H1 (cell line): ENCODE results near the gene SUDS3. TPM values are rescaled to one million over a fixed set of nuclear protein-coding genes. Genes with fewer than 3 reads are reported as not detected.

Source experiments
- CTCF ChIA-PET: fragments of 300-600 bp; sonication (Branson Sonifier 250); formaldehyde crosslinking; loops from one replicate; lab custom pipeline; 2021; ENCODE audit not compliant: partially characterized antibody; lab: Charles Lee
- POLR2A ChIA-PET: fragments of 300-600 bp; sonication (Branson Sonifier 250); formaldehyde crosslinking; loops from one replicate; lab custom pipeline; 2021; ENCODE audit warnings: inconsistent platforms; ENCODE audit not compliant: partially characterized antibody; lab: Charles Lee
- DNase-seq, 2 experiments: peaks; one replicate each; pipeline versions ENCODE4 v3.0.0 to v3.0.0-alpha.2; 2010 to 2022; ENCODE audit warnings: low spot score in 2 of 2, low read depth in 1 of 2, mixed read lengths in 1 of 2
- FAIRE-seq: peaks from 2 replicates; lab custom pipeline; 2011; peaks lifted over from hg19 to GRCh38; lab: Jason Lieb, UNC
- H2AFZ ChIP-seq: 2 replicates; pipeline ENCODE4 v1.8.1; 2012; ENCODE audit warnings: low read length, inconsistent platforms
- H2AK5ac ChIP-seq: 2 replicates; pipeline ENCODE4 v1.6.1; 2013; ENCODE audit warnings: low read depth, low read length
- H2BK120ac ChIP-seq: replicated peaks from 2 replicates; pipeline ENCODE3; 2013; ENCODE audit warnings: low read depth, low read length, inconsistent platforms
- H2BK12ac ChIP-seq: 2 replicates; pipeline ENCODE4 v1.6.1; 2013; ENCODE audit warnings: low read depth, low read length
- H2BK15ac ChIP-seq: 2 replicates; pipeline ENCODE4 v1.6.1; 2013; ENCODE audit warnings: low read length
- H2BK20ac ChIP-seq: 2 replicates; pipeline ENCODE4 v1.6.1; 2013; ENCODE audit warnings: low read length
- H2BK5ac ChIP-seq: 2 replicates; pipeline ENCODE4 v1.6.1; 2013; ENCODE audit warnings: low read depth, low read length
- H3K14ac ChIP-seq: 2 replicates; pipeline ENCODE4 v1.6.1; 2013; ENCODE audit warnings: inconsistent platforms; ENCODE audit not compliant: insufficient read length
- H3K18ac ChIP-seq: 2 replicates; pipeline ENCODE4 v1.6.1; 2013; ENCODE audit warnings: low read length; ENCODE audit errors: extremely low read depth
- H3K23ac ChIP-seq: 2 replicates; pipeline ENCODE4 v1.6.1; 2013; ENCODE audit warnings: inconsistent platforms; ENCODE audit not compliant: insufficient read length
- H3K23me2 ChIP-seq: 2 replicates; pipeline ENCODE4 v1.6.1; 2013; ENCODE audit warnings: low read depth, low read length
- H3K27ac ChIP-seq: 2 replicates; pipeline ENCODE4 v1.6.1; 2011; ENCODE audit warnings: low read depth, low read length, inconsistent platforms
- H3K27me3 ChIP-seq, 4 experiments: replicated peaks in 1 of 4; 1 replicate in 1 of 4; 2 replicates in 3 of 4; pipeline versions ENCODE4 v1.6.1 to v1.8.1; 2011 to 2013; ENCODE audit warnings: low read length in 3 of 4, mild to moderate bottlenecking in 3 of 4, inconsistent platforms in 2 of 4, mixed read lengths in 2 of 4, moderate library complexity in 1 of 4; ENCODE audit not compliant: control insufficient read depth in 3 of 4, insufficient read depth in 3 of 4; ENCODE audit errors: extremely low read depth in 1 of 4
- H3K36me3 ChIP-seq, 4 experiments: 2 replicates each; pipeline versions ENCODE4 v1.6.1 to v1.8.1; 2011 to 2013; ENCODE audit warnings: mild to moderate bottlenecking in 4 of 4, low read length in 3 of 4, moderate library complexity in 2 of 4, control low read depth in 1 of 4, inconsistent platforms in 1 of 4; ENCODE audit not compliant: insufficient read depth in 4 of 4, control insufficient read depth in 2 of 4
- H3K4ac ChIP-seq: replicated peaks from 2 replicates; pipeline ENCODE3; 2013; ENCODE audit warnings: low read length, low read depth, mixed read lengths, inconsistent platforms; ENCODE audit not compliant: insufficient read length
- H3K4me1 ChIP-seq, 4 experiments: replicated peaks in 1 of 4; 1 replicate in 1 of 4; 2 replicates in 3 of 4; pipeline versions ENCODE4 v1.6.1 to v1.8.1; 2011 to 2013; ENCODE audit warnings: low read length in 3 of 4, inconsistent platforms in 2 of 4, mixed read lengths in 1 of 4; ENCODE audit not compliant: insufficient read depth in 4 of 4, control insufficient read depth in 3 of 4
- H3K4me2 ChIP-seq, 2 experiments: 2 replicates each; pipeline versions ENCODE4 v1.6.1 to v1.8.1; 2011 to 2013; ENCODE audit warnings: low read depth in 2 of 2, low read length in 2 of 2, control low read depth in 1 of 2, inconsistent platforms in 1 of 2, mild to moderate bottlenecking in 1 of 2; ENCODE audit not compliant: insufficient read depth in 1 of 2
- H3K4me3 ChIP-seq, 4 experiments: fragments of 200-600, 300-600 bp in 1 of 4; sonication (generic), shearing (Covaris generic), sonication (Bioruptor Twin) in 1 of 4; 2 replicates each; pipeline versions ENCODE4 v1.5.1 to v1.8.1; 2011 to 2016; ENCODE audit warnings: low read length in 4 of 4, low read depth in 3 of 4, control low read depth in 2 of 4, inconsistent platforms in 2 of 4, mild to moderate bottlenecking in 2 of 4, mixed read lengths in 1 of 4, moderate library complexity in 1 of 4; ENCODE audit not compliant: insufficient read depth in 2 of 4; ENCODE audit errors: extremely low read depth in 1 of 4
- H3K56ac ChIP-seq: replicated peaks from 2 replicates; pipeline ENCODE3; 2013; ENCODE audit warnings: low read depth, mild to moderate bottlenecking, mixed read lengths, low read length, inconsistent platforms; ENCODE audit not compliant: insufficient read length
- H3K79me1 ChIP-seq: 2 replicates; pipeline ENCODE4 v1.6.1; 2013; ENCODE audit warnings: low read depth, low read length, control low read depth
- H3K79me2 ChIP-seq, 2 experiments: 2 replicates each; pipeline versions ENCODE4 v1.6.1 to v1.8.1; 2012 to 2013; ENCODE audit warnings: low read length in 2 of 2, mild to moderate bottlenecking in 2 of 2, inconsistent platforms in 1 of 2; ENCODE audit not compliant: insufficient read depth in 2 of 2, control insufficient read depth in 1 of 2
- H3K9ac ChIP-seq, 4 experiments: replicated peaks in 1 of 4; 1 replicate in 1 of 4; 2 replicates in 3 of 4; pipeline versions ENCODE4 v1.6.1 to v1.8.1; 2011 to 2013; ENCODE audit warnings: low read depth in 3 of 4, low read length in 3 of 4, control low read depth in 2 of 4, mild to moderate bottlenecking in 2 of 4, moderate library complexity in 2 of 4, inconsistent platforms in 1 of 4; ENCODE audit errors: extremely low read depth in 1 of 4
- H3K9me3 ChIP-seq, 2 experiments: 2 replicates each; pipeline versions ENCODE4 v1.6.1 to v1.8.1; 2012 to 2013; ENCODE audit warnings: mild to moderate bottlenecking in 2 of 2, moderate library complexity in 2 of 2, control low read depth in 1 of 2, inconsistent platforms in 1 of 2, low read depth in 1 of 2, low read length in 1 of 2, mixed read lengths in 1 of 2; ENCODE audit not compliant: insufficient read depth in 2 of 2
- H4K20me1 ChIP-seq, 2 experiments: replicated peaks in 1 of 2; 2 replicates each; pipeline versions ENCODE3 to v1.8.1; 2011 to 2013; ENCODE audit warnings: inconsistent platforms in 2 of 2, low read length in 2 of 2, mild to moderate bottlenecking in 1 of 2; ENCODE audit not compliant: insufficient read depth in 2 of 2, control insufficient read depth in 1 of 2
- H4K5ac ChIP-seq: 2 replicates; pipeline ENCODE4 v1.6.1; 2013; ENCODE audit warnings: low read length, low read depth, mixed read lengths, inconsistent platforms; ENCODE audit not compliant: insufficient read length
- H4K8ac ChIP-seq: 2 replicates; pipeline ENCODE4 v1.8.0; 2013; ENCODE audit warnings: mild to moderate bottlenecking, moderate library complexity, low read length, inconsistent platforms; ENCODE audit not compliant: insufficient read depth; ENCODE audit errors: extremely low read depth
- H4K91ac ChIP-seq: replicated peaks from 2 replicates; pipeline ENCODE3; 2013; ENCODE audit warnings: low read length, mixed read lengths, inconsistent platforms; ENCODE audit not compliant: insufficient read length
- CBX5 ChIP-seq: fragments of 300-800, 300-1000 bp; sonication (generic); IDR thresholded peaks from 2 replicates; pipeline ENCODE4 v1.7.1; 2016; ENCODE audit warnings: antibody characterized with exemption, low read length, low read depth
- KDM1A ChIP-seq: fragments of 200-600, 300-600 bp; sonication (generic); IDR thresholded peaks from 2 replicates; pipeline ENCODE4 v1.7.1; 2016; ENCODE audit warnings: mild to moderate bottlenecking, low read length, borderline replicate concordance
- WGBS, 2 experiments: shearing (Covaris generic) in 1 of 2; methylation state at CpG; one replicate each; pipeline versions ENCODE4 v1.1.6 to v1.1.7; 2013 to 2015; ENCODE audit warnings: low lambda C conversion rate in 2 of 2, mixed read lengths in 2 of 2, inconsistent platforms in 1 of 2, low coverage in 1 of 2, missing lambda C conversion rate in 1 of 2; ENCODE audit not compliant: insufficient replicate concordance in 2 of 2, insufficient coverage in 1 of 2, insufficient read length in 1 of 2; ENCODE audit errors: extremely low coverage in 1 of 2, missing lambda C conversion rate in 1 of 2; 5-methylcytosine and 5-hydroxymethylcytosine counted together
- polyA plus RNA-seq, 7 experiments: library from polyadenylated mRNA; depleted of rRNA in 3 of 7; stranded (reverse) in 5 of 7; unstranded in 2 of 7; fragments of >200 nt in 5 of 7; fragments of 200-250 nt in 2 of 7; gene quantifications; 1 replicate in 5 of 7; 2 replicates in 1 of 7; 4 replicates in 1 of 7; pipeline versions ENCODE4 v1.2.1 to v1.2.3, GENCODE V29; 2011 to 2013; ENCODE audit warnings: missing spikeins in 2 of 7, mixed read lengths in 2 of 7
- total RNA-seq: library from RNA; stranded (reverse); fragmentation: NEBNext Ultra II Directional; extraction: Animal tissue kit (Norgen Biotek cat#: 25700); gene quantifications from 2 replicates; pipeline ENCODE4 v1.2.1, GENCODE V29; 2021

The SUDS3 gene
- total and polyA plus RNA-seq, 2 of the 8 experiments (the other 6 are each of a cell fraction or from before 2014, with no cell fraction given): 30.0 to 58.7 TPM

DNA sequence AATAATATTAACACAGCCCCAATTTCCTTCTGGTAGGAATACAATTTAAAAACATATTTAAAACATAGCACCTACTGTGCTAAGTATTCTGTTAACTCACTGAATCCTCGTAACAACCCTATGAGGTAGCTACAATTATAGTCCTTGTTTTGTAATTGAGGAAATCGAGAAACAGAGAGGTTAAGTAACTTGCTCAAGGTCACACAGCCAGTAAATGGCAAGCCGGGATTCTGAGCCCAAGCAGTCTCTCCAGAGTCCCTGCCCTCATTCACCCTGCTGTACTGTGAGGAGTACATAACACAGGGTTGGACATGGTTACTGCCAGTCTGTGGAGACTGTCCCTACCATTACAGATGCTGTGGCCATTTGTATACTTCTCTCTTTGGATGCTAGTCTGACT, 44.3 kb downstream of the SUDS3 start:
- H3K27ac ChIP-seq: no peak overlapping the region
- H3K79me1 ChIP-seq: no peaks in the 10 kb centered on the region
- no peak overlapping the region for H2AK5ac ChIP-seq
- H3K4me1 ChIP-seq: no peaks in the 10 kb centered on the region
- H3K9ac ChIP-seq: no peak overlapping the region
- no peak overlapping the region for H2BK20ac ChIP-seq
- H3K18ac ChIP-seq: no peak overlapping the region
- peaks cover 0 to 3% of the 10 kb centered on the region in 2 experiments for H4K20me1 ChIP-seq
- no peak overlapping the region for H3K56ac ChIP-seq
- no peak overlapping the region for H2BK5ac ChIP-seq
- H2AFZ ChIP-seq: no peak overlapping the region
- WGBS, 2 experiments: 84% methylated on average over 3 of the region's 3 CpGs; no CpG with 5 or more reads in 1 of the 2 experiments
- DNase-seq (no peak), FAIRE-seq (no peak)
- H3K23me2 ChIP-seq: no peaks in the 10 kb centered on the region
- H2BK12ac ChIP-seq: no peak overlapping the region
- ChIA-PET POLR2A (interaction anchor here (1.3 to 2.7 kb wide), 3 partner anchors 8 to 26 kb away, joined by 4 to 8 read pairs (median 5); no protein-coding TSS in a partner anchor), CTCF (interaction anchor here (0.5 kb wide), 1 partner anchor 41 kb away, joined by 3 read pairs; no protein-coding TSS in a partner anchor)
- H3K79me2 ChIP-seq: no peaks in the 10 kb centered on the region
- H3K14ac ChIP-seq: no peak overlapping the region
- no peak overlapping the region for H2BK15ac ChIP-seq
- peaks cover 3 to 18% (median 8%) of the 10 kb centered on the region in 4 experiments; a peak in 5 of 8 replicates for H3K36me3 ChIP-seq
- no peak overlapping the region for H4K91ac ChIP-seq
- peaks cover 0 to 1% (median 0%) of the 10 kb centered on the region in 4 experiments; a peak in 1 of 7 replicates for H3K27me3 ChIP-seq
- H3K23ac ChIP-seq: no peak overlapping the region
- no peak overlapping the region for H2BK120ac ChIP-seq
- no peak overlapping the region for H4K5ac ChIP-seq
- TF ChIP-seq CBX5 (no peak), KDM1A (peak; percentile 86)
- no peak overlapping the region for H3K4me3 ChIP-seq
- no peak overlapping the region for H3K4me2 ChIP-seq
- no peak overlapping the region for H4K8ac ChIP-seq
- no peak overlapping the region for H3K4ac ChIP-seq
- H3K9me3 ChIP-seq: no peaks in the 10 kb centered on the region
